Keratinocyte (primary cell): Measurements from ENCODE around the gene DOCK1.

Source experiments
- CTCF ChIP-seq, 3 experiments: IDR thresholded peaks in 1 of 3; conservative IDR thresholded peaks in 1 of 3; optimal IDR thresholded peaks in 1 of 3; 2 replicates in 2 of 3; 3 replicates in 1 of 3; pipeline versions ENCODE3 to v1.5.1; 2011; ENCODE audit warnings: low read length in 3 of 3, mild to moderate bottlenecking in 3 of 3, moderate library complexity in 2 of 3, control low read depth in 1 of 3, inconsistent platforms in 1 of 3; ENCODE audit not compliant: insufficient read depth in 2 of 3; ENCODE audit errors: extremely low read depth in 1 of 3
- EZH2 ChIP-seq: IDR thresholded peaks from one replicate; pipeline ENCODE4 v1.6.1; 2012; ENCODE audit warnings: inconsistent platforms, mild to moderate bottlenecking, low read length, moderate library complexity

DNA sequence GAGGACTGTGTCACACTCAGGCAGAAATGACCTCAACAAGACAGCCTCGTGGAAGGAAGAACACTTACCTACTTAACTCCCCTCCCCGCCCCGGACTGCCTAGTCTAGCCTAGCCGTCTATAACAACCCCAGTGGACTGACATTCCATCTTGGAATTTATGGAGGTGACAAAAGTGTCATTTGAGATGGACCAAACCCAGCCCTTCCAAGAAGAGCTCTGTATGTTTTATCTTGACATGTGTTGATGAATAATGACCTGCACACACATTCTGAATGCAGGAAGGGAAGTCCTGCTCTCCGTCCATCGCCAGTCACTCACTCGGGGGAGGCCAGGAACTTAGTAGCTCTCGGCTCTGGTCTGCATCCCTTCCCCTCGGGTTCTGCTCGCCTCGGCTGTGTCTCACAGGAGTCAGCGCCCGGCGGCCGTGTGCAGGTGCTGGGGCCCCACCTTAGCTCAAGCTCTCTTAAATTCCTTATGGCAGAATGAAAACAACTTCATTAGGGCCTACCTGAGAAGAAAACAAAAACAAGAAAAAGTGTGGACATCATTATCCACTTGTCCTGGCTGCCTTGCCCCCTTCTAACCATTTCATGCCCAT lies 503.0 kb downstream of the DOCK1 start:
- TF ChIP-seq CTCF (optimal IDR thresholded peaks at IDR 0.05 in 1 of 3, IDR thresholded peaks at IDR 0.05 in 1 of 3, conservative IDR thresholded peaks at IDR 0.05 in 1 of 3; ENCODE audit: extremely low read depth in 1 of 3, insufficient read depth in 2 of 3, low read length in 3 of 3), result no peak
- no peak for TF ChIP-seq EZH2
